ENCODE results near the gene CDRT4.

CDRT4 gene

GRCh38 chr17:15408803-15409202 is 58.6 kb downstream of the CDRT4 start:
- TF ChIP-seq FOXP2 (optimal IDR thresholded peaks at IDR 0.05; ENCODE audit: borderline replicate concordance, extremely low read depth, extremely low read length, insufficient read depth), result no peak
- TF ChIP-seq, protein P1, sequence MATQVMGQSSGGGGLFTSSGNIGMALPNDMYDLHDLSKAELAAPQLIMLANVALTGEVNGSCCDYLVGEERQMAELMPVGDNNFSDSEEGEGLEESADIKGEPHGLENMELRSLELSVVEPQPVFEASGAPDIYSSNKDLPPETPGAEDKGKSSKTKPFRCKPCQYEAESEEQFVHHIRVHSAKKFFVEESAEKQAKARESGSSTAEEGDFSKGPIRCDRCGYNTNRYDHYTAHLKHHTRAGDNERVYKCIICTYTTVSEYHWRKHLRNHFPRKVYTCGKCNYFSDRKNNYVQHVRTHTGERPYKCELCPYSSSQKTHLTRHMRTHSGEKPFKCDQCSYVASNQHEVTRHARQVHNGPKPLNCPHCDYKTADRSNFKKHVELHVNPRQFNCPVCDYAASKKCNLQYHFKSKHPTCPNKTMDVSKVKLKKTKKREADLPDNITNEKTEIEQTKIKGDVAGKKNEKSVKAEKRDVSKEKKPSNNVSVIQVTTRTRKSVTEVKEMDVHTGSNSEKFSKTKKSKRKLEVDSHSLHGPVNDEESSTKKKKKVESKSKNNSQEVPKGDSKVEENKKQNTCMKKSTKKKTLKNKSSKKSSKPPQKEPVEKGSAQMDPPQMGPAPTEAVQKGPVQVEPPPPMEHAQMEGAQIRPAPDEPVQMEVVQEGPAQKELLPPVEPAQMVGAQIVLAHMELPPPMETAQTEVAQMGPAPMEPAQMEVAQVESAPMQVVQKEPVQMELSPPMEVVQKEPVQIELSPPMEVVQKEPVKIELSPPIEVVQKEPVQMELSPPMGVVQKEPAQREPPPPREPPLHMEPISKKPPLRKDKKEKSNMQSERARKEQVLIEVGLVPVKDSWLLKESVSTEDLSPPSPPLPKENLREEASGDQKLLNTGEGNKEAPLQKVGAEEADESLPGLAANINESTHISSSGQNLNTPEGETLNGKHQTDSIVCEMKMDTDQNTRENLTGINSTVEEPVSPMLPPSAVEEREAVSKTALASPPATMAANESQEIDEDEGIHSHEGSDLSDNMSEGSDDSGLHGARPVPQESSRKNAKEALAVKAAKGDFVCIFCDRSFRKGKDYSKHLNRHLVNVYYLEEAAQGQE (IDR thresholded peaks at IDR 0.05; ENCODE audit: insufficient read depth in 1 of 2, low read depth in 2 of 2, low read length in 2 of 2), result no peak
- TF ChIP-seq POLR2AphosphoS5 (IDR thresholded peaks at IDR 0.05; ENCODE audit: low read depth, low read length), result no peak
- TF ChIP-seq TAF1 (IDR thresholded peaks at IDR 0.05; ENCODE audit: borderline replicate concordance, insufficient read depth, low read length), result no peak
- no peak for TF ChIP-seq SIN3A (IDR thresholded peaks at IDR 0.05; ENCODE audit: borderline replicate concordance, insufficient read depth, low read length)

DNA sequence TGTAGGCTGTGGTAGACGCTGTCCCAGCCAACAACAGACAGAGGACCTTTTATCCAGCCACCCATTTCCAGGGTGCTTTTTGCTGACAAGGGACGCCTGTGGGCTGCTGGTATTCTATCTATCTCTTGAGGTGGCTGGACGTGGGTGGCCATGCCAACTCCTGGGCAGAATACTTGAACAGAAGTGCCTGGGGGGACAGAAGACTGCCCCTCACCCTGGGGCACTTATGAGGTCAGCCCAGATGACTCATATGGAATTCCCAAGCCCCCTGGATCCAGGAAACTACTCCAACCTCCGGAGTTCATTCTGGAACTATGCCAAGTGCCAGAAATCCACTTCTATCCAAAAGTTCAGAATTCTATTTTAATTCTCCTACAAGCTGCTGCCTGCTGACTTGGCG is 61.3 kb downstream of the CDRT4 start:
- TF ChIP-seq SIN3A (IDR thresholded peaks at IDR 0.05; ENCODE audit: borderline replicate concordance, insufficient read depth, low read length), result no peak
- TF ChIP-seq POLR2AphosphoS5 (IDR thresholded peaks at IDR 0.05; ENCODE audit: low read depth, low read length), result no peak
- TF ChIP-seq, protein P1 (IDR thresholded peaks at IDR 0.05; ENCODE audit: insufficient read depth in 1 of 2, low read depth in 2 of 2, low read length in 2 of 2), result no peak
- no peak for TF ChIP-seq TAF1 (IDR thresholded peaks at IDR 0.05; ENCODE audit: borderline replicate concordance, insufficient read depth, low read length)
- no peak for TF ChIP-seq FOXP2 (optimal IDR thresholded peaks at IDR 0.05; ENCODE audit: borderline replicate concordance, extremely low read depth, extremely low read length, insufficient read depth)

DNA sequence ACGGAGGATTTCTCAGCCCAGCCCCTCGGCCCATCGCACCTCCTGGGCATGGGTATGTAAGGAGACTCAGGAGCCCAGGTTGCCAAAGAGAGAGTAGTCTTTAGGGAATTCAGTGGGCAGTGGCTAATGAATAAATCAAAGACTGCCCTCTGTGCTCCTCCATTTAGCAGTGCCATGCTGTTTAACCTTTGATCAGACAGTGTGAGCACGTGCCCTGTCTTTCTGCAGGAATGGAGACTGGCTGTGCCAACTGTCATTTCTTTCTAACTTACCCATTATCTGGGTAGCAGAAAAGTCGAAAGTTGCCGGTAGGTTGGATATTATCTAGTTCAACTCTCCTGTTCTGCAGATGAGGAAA is 62.4 kb downstream of the CDRT4 start:
- TF ChIP-seq POLR2AphosphoS5 (IDR thresholded peaks at IDR 0.05; ENCODE audit: low read depth, low read length) (no peak), FOXP2 (optimal IDR thresholded peaks at IDR 0.05; ENCODE audit: borderline replicate concordance, extremely low read depth, extremely low read length, insufficient read depth) (no peak), SIN3A (IDR thresholded peaks at IDR 0.05; ENCODE audit: borderline replicate concordance, insufficient read depth, low read length) (no peak), TAF1 (IDR thresholded peaks at IDR 0.05; ENCODE audit: borderline replicate concordance, insufficient read depth, low read length) (no peak)
- TF ChIP-seq, protein P1 (IDR thresholded peaks at IDR 0.05; ENCODE audit: insufficient read depth in 1 of 2, low read depth in 2 of 2, low read length in 2 of 2), result no peak

GRCh38 chr17:15404106-15405057 is 63.0 kb downstream of the CDRT4 start:
- TF ChIP-seq FOXP2 (optimal IDR thresholded peaks at IDR 0.05; ENCODE audit: borderline replicate concordance, extremely low read depth, extremely low read length, insufficient read depth) (no peak), TAF1 (IDR thresholded peaks at IDR 0.05; ENCODE audit: borderline replicate concordance, insufficient read depth, low read length) (no peak)

- TF ChIP-seq FOXP2 (optimal IDR thresholded peaks at IDR 0.05; ENCODE audit: borderline replicate concordance, extremely low read depth, extremely low read length, insufficient read depth), result no peak
- TF ChIP-seq POLR2AphosphoS5 (IDR thresholded peaks at IDR 0.05; ENCODE audit: low read depth, low read length), result no peak
- TF ChIP-seq SIN3A (IDR thresholded peaks at IDR 0.05; ENCODE audit: borderline replicate concordance, insufficient read depth, low read length), result no peak
- TF ChIP-seq, protein P1 (IDR thresholded peaks at IDR 0.05; ENCODE audit: insufficient read depth in 1 of 2, low read depth in 2 of 2, low read length in 2 of 2), result no peak
- no peak for TF ChIP-seq TAF1 (IDR thresholded peaks at IDR 0.05; ENCODE audit: borderline replicate concordance, insufficient read depth, low read length)
Measured at GRCh38 chr17:15403276-15403939, 64.0 kb downstream of the CDRT4 start.

All from PFSK-1 (cell line).